Spleen (tissue), 11 donors: ENCODE results near the gene NOXO1. TPM values are rescaled to one million over a fixed set of nuclear protein-coding genes. Genes with fewer than 3 reads are reported as not detected.

ENCODE experiments used
- DNase-seq: peaks from one replicate; pipeline ENCODE4 v3.0.0-alpha.2; 2020
- H3K27ac ChIP-seq, 8 donors: fragments of 200-600 bp; sonication (generic) in 7 of 8; 1 replicate in 4 of 8; 2 replicates in 4 of 8; pipeline versions ENCODE4 v1.5.0 to v1.8.0; 2016 to 2021; ENCODE audit warnings: inconsistent platforms in 4 of 8, mild to moderate bottlenecking in 4 of 8, moderate library complexity in 1 of 8
- H3K27me3 ChIP-seq, 7 donors: fragments of 200-600 bp; sonication (generic) in 6 of 7; replicated peaks in 1 of 7; 1 replicate in 4 of 7; 2 replicates in 3 of 7; pipeline versions ENCODE4 v1.5.0 to v1.8.0; 2016 to 2021; ENCODE audit warnings: inconsistent platforms in 3 of 7, mild to moderate bottlenecking in 1 of 7
- H3K36me3 ChIP-seq, 6 donors: fragments of 200-600 bp; sonication (generic) in 5 of 6; 1 replicate in 4 of 6; 2 replicates in 2 of 6; pipeline versions ENCODE4 v1.5.0 to v1.8.0; 2016 to 2021; ENCODE audit warnings: inconsistent platforms in 2 of 6
- H3K4me1 ChIP-seq, 6 donors: fragments of 200-600 bp; sonication (generic) in 5 of 6; 1 replicate in 3 of 6; 2 replicates in 3 of 6; pipeline versions ENCODE4 v1.5.0 to v1.8.0; 2016 to 2021; ENCODE audit warnings: inconsistent platforms in 3 of 6
- H3K4me3 ChIP-seq, 8 donors: fragments of 200-600 bp; sonication (generic) in 7 of 8; 1 replicate in 4 of 8; 2 replicates in 4 of 8; pipeline versions ENCODE4 v1.5.0 to v1.8.0; 2016 to 2021; ENCODE audit warnings: inconsistent platforms in 4 of 8, mild to moderate bottlenecking in 4 of 8, moderate library complexity in 2 of 8
- H3K9me3 ChIP-seq, 8 donors: fragments of 200-600 bp; sonication (generic) in 7 of 8; 1 replicate in 4 of 8; 2 replicates in 4 of 8; pipeline versions ENCODE4 v1.5.0 to v1.8.0; 2016 to 2021; ENCODE audit warnings: inconsistent platforms in 4 of 8
- CTCF ChIP-seq, 11 experiments: fragments of 200-600 bp in 7 of 11; fragments of 450-650 bp in 4 of 11; sonication (generic) in 4 of 11; IDR thresholded peaks in 8 of 11; conservative IDR thresholded peaks in 3 of 11; 1 replicate in 7 of 11; 2 replicates in 4 of 11; pipeline versions ENCODE4 v1.4.0 to v1.8.0; 2016 to 2021; ENCODE audit warnings: antibody characterized with exemption in 11 of 11, inconsistent platforms in 4 of 11, mild to moderate bottlenecking in 1 of 11
- POLR2A ChIP-seq, 3 donors: fragments of 450-650 bp; IDR thresholded peaks; one replicate each; pipeline ENCODE4 v1.5.1; 2017; ENCODE audit warnings: antibody characterized with exemption in 3 of 3, mild to moderate bottlenecking in 1 of 3
- POLR2AphosphoS5 ChIP-seq, 3 donors: sonication (generic); formaldehyde crosslinking; IDR thresholded peaks; one replicate each; pipeline ENCODE4 v1.5.1; 2017; ENCODE audit warnings: antibody characterized with exemption in 3 of 3
- WGBS, 5 donors: extraction: QIAGEN DNeasy Blood & Tissue Kit in 3 of 5; methylation state at CpG; one replicate each; pipeline versions ENCODE4 v1.1.5 to v1.1.7; 2013 to 2018; 5-methylcytosine and 5-hydroxymethylcytosine counted together
- intact Hi-C: fragments of 100-400 bp; cut with DNase I; formaldehyde crosslinking; loops from one replicate; pipeline ENCODE4 v1.15.0; 2023; ENCODE audit warnings: low total_unique reads
- polyA plus RNA-seq, 3 donors: library from polyadenylated mRNA; stranded (reverse); fragments of 200-250 nt; gene quantifications; one replicate each; pipeline ENCODE4 v1.2.1, GENCODE V29; 2013
- total RNA-seq, 7 donors: library from RNA; depleted of rRNA in 3 of 7; stranded (reverse); fragments of >200 nt in 3 of 7; fragmentation: NEBNext Ultra II Directional in 4 of 7; extraction: Animal tissue kit (Norgen Biotek cat#: 25700) in 4 of 7; gene quantifications; one replicate each; pipeline versions ENCODE4 v1.1.0 to v1.2.1, GENCODE V29; 2016 to 2021
- donor health status: healthy with polysubstance abuse.
- donor health status: DM: no; HTN: no; CAD: no; lungs with moderate emphysema.
- donor health status: DM: no; HTN: no; CAD: no.
- donor health status: Bipolar disorder and iron deficiency.
- donor health status: healthy.
- donor health status: DM: no; HTN: no; CAD: no.
- donor health status: DM: yes; HTN: yes; CAD: no.

Gene NOXO1
- total and polyA plus RNA-seq, 10 donors: 0.30 to 1.4 (median 0.82) TPM; not detected in 4

GRCh38 chr16:1982991-1983543 is 1.8 kb upstream of the NOXO1 start:
- Histone ChIP-seq H3K4me3 (peak overlapping the region; percentile 76 to 94 (median 88)), H3K36me3 (peaks cover 2 to 39% (median 27%) of the 10 kb centered on the region in 6 donors), H3K27me3 (peaks cover 3 to 58% (median 34%) of the 10 kb centered on the region in 7 donors), H3K4me1 (peaks cover 16 to 53% (median 35%) of the 10 kb centered on the region in 6 donors), H3K9me3 (no peaks in the 10 kb centered on the region), H3K27ac (peak overlapping the region in 7 of 8 donors; percentile 65 to 87 (median 84))
- TF ChIP-seq POLR2A (IDR thresholded peaks at IDR 0.05) (no peak), CTCF (IDR thresholded peaks at IDR 0.05 in 8 of 11, conservative IDR thresholded peaks at IDR 0.05 in 3 of 11) (peak in 1 of 11 experiments; percentile 2), POLR2AphosphoS5 (IDR thresholded peaks at IDR 0.05) (no peak)
- WGBS, 5 donors: 25 to 34% (median 28%) methylated on average over 16 to 19 of the region's 19 CpGs
- no peak for DNase-seq
- intact Hi-C loops: no loop called here

- no peaks in the 10 kb centered on the region for H3K9me3 ChIP-seq
- peaks cover 9 to 45% (median 36%) of the 10 kb centered on the region in 6 donors for H3K36me3 ChIP-seq
- no peak overlapping the region for H3K27ac ChIP-seq
- 51 to 71% (median 64%) methylated on average over 4 to 5 of the region's 5 CpGs for WGBS, 5 donors
- peaks cover 3 to 67% (median 41%) of the 10 kb centered on the region in 7 donors for H3K27me3 ChIP-seq
- H3K4me1 ChIP-seq: peaks cover 16 to 53% (median 35%) of the 10 kb centered on the region in 6 donors
- no peak for DNase-seq
- TF ChIP-seq POLR2AphosphoS5 (IDR thresholded peaks at IDR 0.05): no peak
- TF ChIP-seq CTCF (IDR thresholded peaks at IDR 0.05 in 8 of 11, conservative IDR thresholded peaks at IDR 0.05 in 3 of 11): no peak
- TF ChIP-seq POLR2A (IDR thresholded peaks at IDR 0.05): no peak
- no peak overlapping the region for H3K4me3 ChIP-seq
- intact Hi-C loops: no loop called here
Measured at GRCh38 chr16:1982013-1982433, 754 bp upstream of the NOXO1 start.

GRCh38 chr16:1980770-1981087 is 540 bp downstream of the NOXO1 start:
- Histone ChIP-seq H3K36me3 (peaks cover 16 to 45% (median 37%) of the 10 kb centered on the region in 6 donors), H3K9me3 (no peaks in the 10 kb centered on the region), H3K4me3 (no peak overlapping the region), H3K4me1 (peaks cover 16 to 52% (median 33%) of the 10 kb centered on the region in 6 donors), H3K27ac (no peak overlapping the region), H3K27me3 (peaks cover 3 to 80% (median 41%) of the 10 kb centered on the region in 7 donors)
- intact Hi-C loops: no loop called here
- WGBS, 5 donors: 25 to 38% (median 26%) methylated on average over 8 to 16 of the region's 16 CpGs
- no peak for TF ChIP-seq CTCF (IDR thresholded peaks at IDR 0.05 in 8 of 11, conservative IDR thresholded peaks at IDR 0.05 in 3 of 11)
- no peak for TF ChIP-seq POLR2A (IDR thresholded peaks at IDR 0.05)
- TF ChIP-seq POLR2AphosphoS5 (IDR thresholded peaks at IDR 0.05): no peak
- no peak for DNase-seq

GRCh38 chr16:1980030-1980769 is 1.1 kb downstream of the NOXO1 start:
- peaks cover 21 to 45% (median 39%) of the 10 kb centered on the region in 6 donors for H3K36me3 ChIP-seq
- TF ChIP-seq POLR2AphosphoS5 (IDR thresholded peaks at IDR 0.05) (peak in 2 of 3 donors; percentile 21 to 53), CTCF (IDR thresholded peaks at IDR 0.05 in 8 of 11, conservative IDR thresholded peaks at IDR 0.05 in 3 of 11) (no peak)
- WGBS, 5 donors: 7 to 17% (median 8%) methylated on average over 13 to 53 of the region's 53 CpGs
- H3K4me1 ChIP-seq: peaks cover 13 to 46% (median 29%) of the 10 kb centered on the region in 6 donors
- no peak overlapping the region for H3K27ac ChIP-seq
- peaks cover 3 to 85% (median 41%) of the 10 kb centered on the region in 7 donors for H3K27me3 ChIP-seq
- intact Hi-C loops: no loop called here
- no peak for DNase-seq
- no peaks in the 10 kb centered on the region for H3K9me3 ChIP-seq
- H3K4me3 ChIP-seq: no peak overlapping the region
